GM10847 (cell line): ENCODE results near the gene PSTPIP1.

Experiments
- POLR2A ChIP-seq: IDR thresholded peaks from 2 replicates; pipeline ENCODE4 v1.6.1; 2011; ENCODE audit not compliant: insufficient read length; ENCODE audit errors: extremely low read depth

Gene PSTPIP1

GRCh38 chr15:77026501-77027110, 31.7 kb downstream of the PSTPIP1 start:
- no peak for TF ChIP-seq POLR2A

GRCh38 chr15:77027111-77027696, 32.3 kb downstream of the PSTPIP1 start:
- TF ChIP-seq POLR2A = no peak

GRCh38 chr15:77027697-77028450, 32.9 kb downstream of the PSTPIP1 start:
- TF ChIP-seq POLR2A = no peak

GRCh38 chr15:77028451-77029165, 33.7 kb downstream of the PSTPIP1 start:
- no peak for TF ChIP-seq POLR2A

GRCh38 chr15:77029166-77030047, 34.5 kb downstream of the PSTPIP1 start:
- TF ChIP-seq POLR2A = no peak

- TF ChIP-seq POLR2A = no peak
Observed at GRCh38 chr15:77030048-77030927, 35.4 kb downstream of the PSTPIP1 start.

- TF ChIP-seq POLR2A = no peak
Observed at GRCh38 chr15:77030928-77031375, 36.0 kb downstream of the PSTPIP1 start.

- TF ChIP-seq POLR2A = no peak
Observed at GRCh38 chr15:77031376-77032050, 36.6 kb downstream of the PSTPIP1 start.

GRCh38 chr15:77032052-77032646, 37.2 kb downstream of the PSTPIP1 start:
- no peak for TF ChIP-seq POLR2A

GRCh38 chr15:77032647-77033416, 37.9 kb downstream of the PSTPIP1 start:
- TF ChIP-seq POLR2A = no peak

- TF ChIP-seq POLR2A = no peak
Observed at GRCh38 chr15:77033417-77033728, 38.4 kb downstream of the PSTPIP1 start.

GRCh38 chr15:77033729-77034671, 39.1 kb downstream of the PSTPIP1 start:
- no peak for TF ChIP-seq POLR2A
